NCI-H345 treated with DMSO at 0.1 percent for 48 hours (cell line): ENCODE measurements around the gene ZCCHC7.

Experiments
- DNase-seq: peaks from one replicate; lab custom pipeline; 2025; ENCODE audit not compliant: unreplicated experiment; lab: John Stamatoyannopoulos, UW

The ZCCHC7 gene

DNA sequence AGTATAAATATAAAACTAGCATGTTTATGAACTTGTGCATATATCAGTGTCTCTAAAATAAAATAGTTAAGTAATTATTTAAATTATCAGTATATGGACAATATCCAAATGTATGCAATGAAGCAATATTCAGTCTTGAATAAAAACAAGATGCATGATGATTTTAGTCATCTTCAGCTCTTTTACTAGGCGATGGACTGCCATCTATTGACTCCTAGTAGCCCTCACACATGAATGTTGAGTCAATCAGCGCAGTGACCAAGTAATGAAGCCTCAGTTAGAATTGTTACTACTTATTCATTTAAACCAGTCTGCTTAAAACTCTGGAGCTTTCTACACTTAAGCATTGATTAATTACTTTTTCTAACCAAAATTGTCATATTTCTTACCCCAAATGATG is 209.2 kb downstream of the ZCCHC7 start:
- no peak for DNase-seq

- no peak for DNase-seq
Measured at GRCh38 chr9:37331871-37332270, 211.5 kb downstream of the ZCCHC7 start.

DNA sequence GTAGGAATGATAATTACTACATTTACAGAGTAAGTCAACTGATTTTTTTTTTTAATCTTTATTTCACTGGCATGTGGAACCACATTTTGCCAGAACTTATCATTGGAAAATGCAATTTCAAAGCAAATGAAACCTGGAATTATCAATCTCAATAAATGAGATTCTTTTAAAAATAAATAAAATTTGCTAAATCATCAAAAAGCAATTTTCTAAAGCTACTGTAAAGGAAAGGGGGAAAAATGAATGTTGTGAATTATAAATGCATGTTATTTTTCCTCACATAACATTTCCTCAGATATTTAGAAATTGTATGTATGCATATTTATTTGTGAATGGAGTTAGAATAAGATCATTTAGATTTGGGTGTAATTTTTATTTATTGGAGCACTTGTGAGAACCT is 212.2 kb downstream of the ZCCHC7 start:
- DNase-seq: no peak

DNA sequence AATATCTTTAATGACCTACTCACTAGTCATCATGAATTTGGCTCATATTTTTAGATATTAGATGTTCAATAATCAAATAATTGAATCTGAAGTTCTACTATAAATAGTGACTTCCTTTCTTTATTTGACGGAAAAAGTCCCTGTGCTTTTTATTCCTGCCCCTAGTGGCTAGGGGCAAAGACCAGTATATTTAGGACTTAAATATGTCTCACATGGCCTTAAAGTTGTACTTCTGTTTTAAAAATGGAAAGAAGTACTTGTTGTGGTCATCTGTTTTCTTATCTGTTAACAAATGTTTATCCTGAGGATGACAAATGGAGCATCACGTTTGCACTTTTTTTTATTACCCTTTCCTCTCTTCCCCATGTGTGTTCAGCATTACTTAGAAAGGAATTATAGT is 212.9 kb downstream of the ZCCHC7 start:
- no peak for DNase-seq

DNA sequence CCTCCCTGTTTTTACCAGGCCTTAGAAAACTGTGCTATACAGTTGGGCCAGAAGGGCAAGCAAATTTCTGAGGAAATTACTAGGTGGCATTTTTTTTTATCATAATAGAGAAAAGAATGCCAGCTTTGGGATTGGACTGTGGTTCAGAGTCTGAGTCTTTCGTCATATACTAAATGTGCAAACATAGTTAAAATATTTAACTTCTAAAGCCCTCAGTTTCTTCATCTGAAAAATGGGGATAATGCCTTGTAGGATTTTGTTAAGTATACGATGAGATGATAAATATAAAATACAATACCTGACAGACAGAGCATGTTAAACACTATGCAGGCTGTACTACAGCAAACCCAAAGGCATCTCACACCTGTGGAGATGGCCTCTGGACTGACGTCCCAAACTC is 214.9 kb downstream of the ZCCHC7 start:
- no peak for DNase-seq

- DNase-seq: no peak
Measured at GRCh38 chr9:37336150-37336549, 215.8 kb downstream of the ZCCHC7 start.

DNA sequence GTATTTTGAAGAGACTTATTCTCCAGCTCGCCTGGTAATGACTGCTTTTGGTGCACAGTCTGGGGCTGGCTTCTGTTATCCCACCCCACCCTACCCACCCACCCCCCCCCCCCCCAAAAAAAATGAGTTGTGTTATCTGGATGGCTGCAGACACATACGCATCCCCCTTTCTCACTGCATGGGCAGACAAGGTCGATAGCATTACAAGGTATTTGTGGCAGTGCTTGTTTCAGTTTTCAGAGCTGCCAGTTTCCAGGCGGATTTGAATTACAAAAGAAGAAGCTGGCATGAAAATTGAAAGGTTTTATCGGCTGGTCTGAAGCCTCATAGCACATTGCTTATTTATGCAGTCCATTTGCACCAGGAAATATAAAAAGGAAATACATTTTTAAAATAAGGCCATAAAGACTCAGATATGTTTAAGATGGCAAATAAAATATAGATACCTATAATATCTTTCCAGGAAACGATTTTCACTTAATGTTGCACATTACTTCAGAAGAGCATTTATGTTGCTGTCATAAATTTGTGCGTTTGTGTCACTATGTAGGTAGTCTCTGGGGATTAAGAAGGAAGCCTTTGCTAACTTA is 217.0 kb downstream of the ZCCHC7 start:
- DNase-seq: no peak

DNA sequence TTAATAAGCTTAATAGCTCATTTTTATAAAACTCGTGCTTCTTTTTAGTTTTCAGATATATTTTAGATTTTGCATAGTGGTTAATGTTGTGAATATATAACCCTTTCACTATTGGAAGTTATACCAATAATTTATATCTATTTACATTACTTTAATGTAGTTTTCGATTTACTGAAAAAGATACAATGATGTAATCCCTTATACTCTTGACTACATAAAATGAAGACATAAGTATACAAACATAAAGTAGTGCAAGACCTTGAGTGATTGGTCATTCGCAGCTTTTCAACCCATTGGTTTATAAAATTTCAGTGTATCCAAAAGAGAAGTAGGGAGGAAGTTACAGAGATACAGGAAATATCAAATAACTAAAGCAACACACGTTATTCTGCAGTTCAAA is 217.8 kb downstream of the ZCCHC7 start:
- DNase-seq: no peak

DNA sequence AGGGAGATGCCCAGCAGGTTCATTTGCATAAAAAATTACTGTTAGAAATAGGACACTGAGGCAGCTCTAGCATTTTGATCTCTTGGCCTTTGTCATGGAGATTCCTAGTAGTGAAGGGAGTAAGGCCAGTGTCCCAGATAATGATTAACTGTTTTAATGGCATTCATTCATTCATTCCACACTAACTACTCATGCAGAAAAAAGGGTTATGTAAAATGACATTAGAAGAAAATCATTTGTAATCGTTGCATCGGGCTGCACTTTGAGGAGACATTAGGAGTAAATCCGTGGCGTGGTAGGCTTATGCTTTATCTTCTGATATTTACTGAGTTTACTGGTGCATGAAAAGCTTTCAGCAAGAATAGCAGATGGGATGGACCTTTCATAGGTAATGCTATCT is 219.5 kb downstream of the ZCCHC7 start:
- DNase-seq: peak; percentile 56

- no peak for DNase-seq
Measured at GRCh38 chr9:37340961-37341360, 220.6 kb downstream of the ZCCHC7 start.

GRCh38 chr9:37341704-37342103 is 221.3 kb downstream of the ZCCHC7 start:
- no peak for DNase-seq

DNA sequence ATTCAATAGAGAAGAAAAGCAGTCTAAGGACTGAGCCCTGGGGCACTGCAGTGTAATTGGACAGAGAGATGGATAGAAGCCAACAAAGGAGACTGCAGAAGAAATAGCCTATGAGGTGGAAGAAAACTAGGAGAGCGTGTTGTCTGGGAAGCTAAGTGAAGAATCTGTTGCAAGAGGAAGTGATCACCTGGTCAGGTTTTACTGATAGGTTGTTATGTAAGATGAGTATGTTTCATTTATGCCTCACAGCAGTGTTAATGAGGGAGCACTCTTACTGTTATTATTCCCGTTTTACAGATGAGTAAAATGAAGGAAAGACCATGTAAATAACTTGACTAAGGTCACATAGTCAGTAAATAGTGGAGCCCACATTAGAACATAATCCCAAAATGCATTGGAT is 222.1 kb downstream of the ZCCHC7 start:
- DNase-seq: no peak

GRCh38 chr9:37342895-37343294 is 222.5 kb downstream of the ZCCHC7 start:
- no peak for DNase-seq

- DNase-seq: no peak
Measured at GRCh38 chr9:37343724-37344123, 223.3 kb downstream of the ZCCHC7 start.

DNA sequence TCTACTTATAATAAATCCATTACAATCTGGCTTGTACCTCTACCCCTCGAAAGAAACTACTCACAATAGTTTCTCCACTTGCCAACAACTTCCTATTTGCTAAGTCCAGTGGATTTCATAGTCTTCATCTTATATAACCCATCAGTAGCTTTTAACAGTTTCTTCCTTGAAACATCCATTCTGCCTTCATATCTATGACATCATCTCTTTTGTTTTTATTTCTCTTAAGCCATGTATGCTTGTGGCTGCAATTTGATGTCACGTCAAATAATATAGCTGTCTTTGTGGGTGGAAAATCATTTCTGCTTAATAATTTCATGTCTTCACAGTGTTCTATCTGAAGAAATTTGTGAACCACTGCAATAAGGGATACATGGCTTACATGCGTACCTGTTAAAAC is 224.7 kb downstream of the ZCCHC7 start:
- DNase-seq: no peak

GRCh38 chr9:37348917-37349316 is 228.5 kb downstream of the ZCCHC7 start:
- DNase-seq: no peak

GRCh38 chr9:37350486-37351190 is 230.3 kb downstream of the ZCCHC7 start:
- DNase-seq: no peak

DNA sequence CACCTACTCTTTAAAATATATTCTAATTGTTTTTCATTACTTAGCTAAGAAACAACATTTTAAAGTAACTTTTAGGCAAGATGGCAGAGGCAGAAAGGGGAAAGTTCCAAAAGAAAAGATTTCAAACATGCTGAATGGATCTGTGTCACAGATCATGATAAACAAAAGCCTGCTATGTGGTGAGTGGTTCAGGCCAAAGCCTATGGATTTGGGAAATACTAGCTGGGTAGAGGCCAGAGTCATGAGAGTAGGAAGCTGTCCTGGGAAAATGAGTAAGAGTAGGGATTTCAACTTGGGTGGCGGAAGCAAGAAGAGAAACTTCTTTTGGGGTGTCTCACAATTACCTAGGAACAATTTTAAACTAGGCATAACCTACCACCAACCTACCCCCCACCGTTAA is 233.4 kb downstream of the ZCCHC7 start:
- no peak for DNase-seq

DNA sequence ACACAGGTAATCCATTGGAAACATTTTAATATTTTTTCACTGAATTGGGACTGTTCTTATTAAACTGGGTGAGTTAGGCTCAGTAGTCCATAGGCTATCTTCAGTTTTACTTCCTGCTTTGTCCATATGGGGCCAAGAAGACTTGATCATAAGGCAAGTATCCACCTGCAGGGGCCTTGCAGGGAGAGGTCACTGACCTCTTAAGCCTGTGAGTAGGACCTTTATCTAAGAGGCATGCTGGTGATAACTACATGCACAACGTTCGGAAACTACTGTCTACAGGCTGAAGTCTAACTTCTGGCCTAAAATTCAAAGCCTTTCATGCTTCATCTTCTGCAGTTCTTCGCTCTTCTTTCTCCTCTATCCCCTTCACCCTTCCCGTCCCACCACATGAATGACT is 242.1 kb downstream of the ZCCHC7 start:
- DNase-seq: no peak

DNA sequence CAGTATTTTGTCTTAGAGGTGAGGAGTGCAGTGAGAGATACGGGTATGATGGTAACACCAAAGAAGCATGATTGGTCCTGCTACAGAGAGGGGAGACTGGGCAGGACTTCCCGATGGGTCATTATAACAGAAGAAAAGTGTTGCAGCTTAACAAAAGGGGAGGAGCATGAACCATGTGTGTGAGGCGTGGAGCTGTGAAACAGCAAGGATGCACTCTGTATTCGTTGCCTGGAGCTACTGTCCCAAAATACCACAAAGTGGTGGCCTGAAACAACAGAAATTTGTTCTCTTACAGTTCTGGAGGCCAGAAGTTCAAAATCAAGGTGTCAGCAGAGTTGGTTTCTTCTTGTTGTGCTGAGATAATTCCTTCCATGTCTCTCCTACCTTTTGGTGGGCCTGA is 242.8 kb downstream of the ZCCHC7 start:
- no peak for DNase-seq

GRCh38 chr9:37364136-37364535 is 243.8 kb downstream of the ZCCHC7 start:
- DNase-seq: no peak

DNA sequence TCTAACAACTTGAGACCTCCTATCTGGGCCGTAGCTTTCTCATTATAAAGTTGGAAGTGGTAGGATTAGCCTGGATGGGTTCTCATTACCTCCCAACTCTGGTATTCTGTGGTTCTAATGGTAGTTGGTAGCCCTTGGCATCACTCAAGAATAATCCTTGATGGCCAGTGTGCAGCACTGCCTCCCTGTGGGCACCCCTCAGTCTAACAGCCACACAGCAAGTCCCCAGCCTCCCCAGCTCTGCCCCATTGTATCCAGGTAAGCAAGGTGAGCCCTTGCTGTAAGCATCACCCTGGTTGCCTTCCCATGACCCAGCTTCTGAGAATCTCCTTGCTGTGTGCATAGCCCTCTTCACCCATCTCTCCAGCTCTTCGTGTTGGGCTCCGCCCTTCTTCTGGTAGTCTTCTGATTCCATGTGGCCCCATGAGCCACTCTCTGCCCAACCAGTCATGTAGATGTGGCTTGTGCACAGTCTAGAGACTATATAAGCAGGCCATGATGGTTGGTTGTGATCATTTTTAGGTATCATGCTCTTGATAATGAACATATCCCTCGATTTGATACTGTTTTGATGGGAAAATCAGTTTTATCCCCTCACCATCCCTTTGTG is 244.5 kb downstream of the ZCCHC7 start:
- no peak for DNase-seq

GRCh38 chr9:37369671-37370070 is 249.3 kb downstream of the ZCCHC7 start:
- DNase-seq: no peak
